Choroid plexus epithelial cell (primary cell): ENCODE measurements around the gene CFAP119.

Experiments
- DNase-seq: peaks from one replicate; pipeline ENCODE4 v3.0.0-alpha.2; 2010; ENCODE audit warnings: low read depth
- H3K4me3 ChIP-seq: 2 replicates; pipeline ENCODE4 v1.5.1; 2011; ENCODE audit warnings: low read depth, mild to moderate bottlenecking, control low read depth, low read length, moderate library complexity
- CTCF ChIP-seq: conservative IDR thresholded peaks from 2 replicates; pipeline ENCODE4 v1.5.1; 2011; ENCODE audit warnings: low read depth, mild to moderate bottlenecking, control low read depth, inconsistent platforms, low read length, moderate library complexity

The CFAP119 gene

GRCh38 chr16:30760001-30760559 is 1.8 kb downstream of the CFAP119 start:
- TF ChIP-seq CTCF: no peak
- no peak for DNase-seq
- H3K4me3 ChIP-seq: no peak overlapping the region

- no peak for TF ChIP-seq CTCF
- H3K4me3 ChIP-seq: no peak overlapping the region
- no peak for DNase-seq
Observed at GRCh38 chr16:30758988-30759491, 2.8 kb downstream of the CFAP119 start.

GRCh38 chr16:30757316-30757715 is 4.5 kb downstream of the CFAP119 start:
- H3K4me3 ChIP-seq: no peak overlapping the region
- DNase-seq: no peak
- TF ChIP-seq CTCF: no peak

- no peak for DNase-seq
- no peak overlapping the region for H3K4me3 ChIP-seq
- TF ChIP-seq CTCF: no peak
Observed at GRCh38 chr16:30756781-30757100, 5.1 kb downstream of the CFAP119 start.

- TF ChIP-seq CTCF: no peak
Observed at GRCh38 chr16:30755955-30756780, 5.7 kb downstream of the CFAP119 start.

GRCh38 chr16:30753596-30753995 is 8.3 kb downstream of the CFAP119 start:
- no peak overlapping the region for H3K4me3 ChIP-seq
- no peak for DNase-seq
- TF ChIP-seq CTCF: no peak

More at GRCh38 chr16:30755955-30756780, 5.7 kb downstream of the CFAP119 start:
- DNase-seq: no peak
- no peak overlapping the region for H3K4me3 ChIP-seq
